ENCODE data around the gene ACOT4.
A peak's percentile ranks its signal among the peaks of the same experiment; 100 is the strongest.
"Not testable (repeated sequence)": the region's sequence is repeated elsewhere in the genome, so short reads cannot be mapped to it uniquely, and the experiment has no call there.

Gene ACOT4, protein sequence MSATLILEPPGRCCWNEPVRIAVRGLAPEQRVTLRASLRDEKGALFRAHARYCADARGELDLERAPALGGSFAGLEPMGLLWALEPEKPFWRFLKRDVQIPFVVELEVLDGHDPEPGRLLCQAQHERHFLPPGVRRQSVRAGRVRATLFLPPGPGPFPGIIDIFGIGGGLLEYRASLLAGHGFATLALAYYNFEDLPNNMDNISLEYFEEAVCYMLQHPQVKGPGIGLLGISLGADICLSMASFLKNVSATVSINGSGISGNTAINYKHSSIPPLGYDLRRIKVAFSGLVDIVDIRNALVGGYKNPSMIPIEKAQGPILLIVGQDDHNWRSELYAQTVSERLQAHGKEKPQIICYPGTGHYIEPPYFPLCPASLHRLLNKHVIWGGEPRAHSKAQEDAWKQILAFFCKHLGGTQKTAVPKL

GRCh38 chr14:73591690-73592449 lies at the start of gene ACOT4:
TSS of gene ACOT4 (plus strand) at chr14:73591873. CDS start at chr14:73591960, 87 bp downstream.
- DNase-seq (ENCODE audit: low spot score), result no peak

- DNase-seq (ENCODE audit: low spot score), result not testable (repeated sequence)
These were observed 48.7 kb upstream of the ACOT4 start for GRCh38 chr14:73542961-73543360.

DNA sequence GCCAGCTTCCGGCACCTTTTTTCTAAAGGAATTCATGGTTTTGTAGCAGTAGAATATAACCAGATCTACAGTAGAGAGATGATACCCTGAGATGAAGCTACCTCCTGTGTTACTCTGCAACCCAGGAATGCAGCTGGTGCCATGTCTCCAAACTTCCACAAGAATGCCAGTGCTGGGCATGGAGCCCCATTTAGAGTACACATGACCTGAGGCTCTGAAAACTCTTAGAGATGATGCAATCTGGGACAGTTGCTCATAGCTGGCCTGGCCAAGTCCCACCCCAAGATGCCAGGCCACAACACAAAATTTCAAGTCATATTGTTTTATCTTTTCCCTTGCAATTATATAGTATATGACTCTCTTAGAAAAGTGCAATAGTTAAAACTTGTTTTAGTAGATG lies 46.3 kb upstream of the ACOT4 start:
- DNase-seq (ENCODE audit: low spot score), result not testable (repeated sequence)

DNA sequence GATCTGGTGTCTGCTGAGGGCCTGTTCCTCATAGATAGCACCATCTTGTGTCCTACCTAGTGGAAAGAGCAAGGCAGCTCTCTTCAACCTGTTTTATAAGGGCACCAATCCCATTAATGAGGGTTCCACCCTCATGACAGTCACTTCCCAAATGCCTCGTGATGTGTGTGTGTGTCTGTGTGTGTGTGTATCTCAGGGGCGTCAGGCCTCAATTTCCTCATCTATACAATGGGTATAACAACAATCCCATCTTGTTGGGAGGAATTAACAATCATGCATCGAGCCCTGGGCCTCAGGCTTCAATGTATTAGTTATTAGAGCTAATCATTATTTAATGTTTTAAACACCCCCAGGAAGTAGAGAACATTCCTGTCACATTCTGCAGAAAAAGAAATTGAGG lies 42.6 kb upstream of the ACOT4 start:
- DNase-seq (ENCODE audit: low spot score), result not testable (repeated sequence)

DNA sequence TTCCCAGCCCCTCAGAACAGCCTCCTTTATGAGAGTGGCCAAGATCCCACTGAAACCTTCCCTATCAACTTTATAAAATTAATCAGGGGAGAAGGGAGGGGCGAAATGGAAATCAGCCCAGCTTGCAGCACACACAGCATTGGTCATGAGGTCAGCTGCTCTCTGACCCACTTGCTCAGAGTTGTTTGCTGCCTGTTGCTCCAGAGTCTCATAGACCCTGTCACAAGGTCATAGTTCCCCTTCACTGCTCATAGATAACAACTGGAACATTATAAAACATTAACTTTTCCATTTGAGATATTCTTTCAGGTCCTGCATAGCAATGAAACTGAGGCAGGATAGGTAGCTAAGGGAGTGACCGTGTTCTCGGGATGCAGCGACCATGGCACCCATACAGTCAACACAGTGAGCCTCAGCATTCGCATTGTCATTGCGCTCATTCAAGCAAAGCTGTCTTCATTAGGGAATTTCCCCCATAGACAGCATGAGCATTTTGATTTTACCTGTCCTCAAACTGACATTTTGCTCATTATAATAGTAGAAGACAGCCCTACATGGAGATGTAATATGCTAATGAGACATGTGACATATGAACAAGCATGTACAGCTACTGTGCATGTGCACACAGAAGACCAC lies 41.7 kb upstream of the ACOT4 start:
- not testable (repeated sequence) for DNase-seq (ENCODE audit: low spot score)

GRCh38 chr14:73553845-73554244 lies 37.8 kb upstream of the ACOT4 start:
- DNase-seq (ENCODE audit: low spot score), result no peak

GRCh38 chr14:73557201-73557600 lies 34.5 kb upstream of the ACOT4 start:
- DNase-seq (ENCODE audit: low spot score), result not testable (repeated sequence)

DNA sequence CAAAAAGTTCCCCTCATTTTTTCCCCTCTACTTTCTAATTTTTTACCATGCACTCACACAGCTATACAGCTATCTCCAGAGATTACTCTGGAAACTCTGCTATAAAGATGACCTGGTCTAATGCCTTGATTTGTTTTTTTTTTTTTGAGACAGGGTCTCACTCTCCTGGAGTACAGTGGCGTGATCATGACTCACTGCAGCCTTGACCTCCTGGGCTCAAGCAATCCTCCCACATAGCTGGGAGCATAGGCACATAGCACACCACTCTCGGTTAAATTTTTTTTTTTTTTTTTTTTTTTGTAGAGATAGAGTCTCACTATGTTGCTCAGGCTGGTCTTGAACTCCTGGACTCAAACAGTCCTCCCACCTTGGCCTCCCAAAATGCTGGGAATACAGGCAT lies 33.4 kb upstream of the ACOT4 start:
- not testable (repeated sequence) for DNase-seq (ENCODE audit: low spot score)

DNA sequence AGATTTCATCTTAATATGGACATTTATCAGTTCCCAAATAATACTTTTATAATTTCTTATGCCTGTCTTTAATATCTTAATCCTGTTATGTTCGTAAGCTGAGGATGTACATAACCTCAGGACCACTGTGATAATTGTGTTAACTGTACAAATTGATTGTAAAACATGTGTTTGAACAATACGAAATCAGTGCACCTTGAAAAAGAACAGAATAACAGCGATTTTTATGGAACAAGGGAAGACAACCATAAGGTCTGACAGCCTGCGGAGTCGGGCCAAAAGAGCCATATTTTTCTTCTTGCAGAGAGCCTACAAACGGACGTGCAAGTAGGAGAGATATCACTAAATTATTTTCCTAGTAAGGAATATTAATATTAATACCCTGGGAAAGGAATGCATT lies 29.4 kb upstream of the ACOT4 start:
- DNase-seq (ENCODE audit: low spot score), result not testable (repeated sequence)

DNA sequence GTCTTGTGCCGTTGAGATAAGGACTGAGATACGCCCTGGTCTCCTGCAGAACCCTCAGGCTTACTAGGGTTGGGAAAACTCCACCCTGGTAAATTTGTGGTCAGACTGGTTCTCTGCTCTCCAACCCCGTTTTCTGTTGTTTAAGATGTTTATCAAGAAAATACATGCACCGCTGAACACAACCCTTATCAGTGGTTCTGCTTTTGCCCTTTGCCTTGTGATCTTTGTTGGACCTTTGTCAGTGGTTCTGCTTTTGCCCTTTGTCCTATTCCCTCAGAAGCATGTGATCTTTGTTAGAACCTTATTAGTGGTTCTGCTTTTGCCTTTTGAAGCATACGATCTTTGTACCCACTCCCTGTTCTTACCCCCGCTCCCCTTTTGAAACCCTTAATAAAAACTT lies 29.0 kb upstream of the ACOT4 start:
- DNase-seq (ENCODE audit: low spot score), result not testable (repeated sequence)

GRCh38 chr14:73566431-73566830 lies 25.2 kb upstream of the ACOT4 start:
- DNase-seq (ENCODE audit: low spot score), result not testable (repeated sequence)

- DNase-seq (ENCODE audit: low spot score), result not testable (repeated sequence)
These were observed 24.7 kb upstream of the ACOT4 start for GRCh38 chr14:73566935-73567334.

- no peak for DNase-seq (ENCODE audit: low spot score)
These were observed 24.3 kb upstream of the ACOT4 start for GRCh38 chr14:73567358-73567757.

DNA sequence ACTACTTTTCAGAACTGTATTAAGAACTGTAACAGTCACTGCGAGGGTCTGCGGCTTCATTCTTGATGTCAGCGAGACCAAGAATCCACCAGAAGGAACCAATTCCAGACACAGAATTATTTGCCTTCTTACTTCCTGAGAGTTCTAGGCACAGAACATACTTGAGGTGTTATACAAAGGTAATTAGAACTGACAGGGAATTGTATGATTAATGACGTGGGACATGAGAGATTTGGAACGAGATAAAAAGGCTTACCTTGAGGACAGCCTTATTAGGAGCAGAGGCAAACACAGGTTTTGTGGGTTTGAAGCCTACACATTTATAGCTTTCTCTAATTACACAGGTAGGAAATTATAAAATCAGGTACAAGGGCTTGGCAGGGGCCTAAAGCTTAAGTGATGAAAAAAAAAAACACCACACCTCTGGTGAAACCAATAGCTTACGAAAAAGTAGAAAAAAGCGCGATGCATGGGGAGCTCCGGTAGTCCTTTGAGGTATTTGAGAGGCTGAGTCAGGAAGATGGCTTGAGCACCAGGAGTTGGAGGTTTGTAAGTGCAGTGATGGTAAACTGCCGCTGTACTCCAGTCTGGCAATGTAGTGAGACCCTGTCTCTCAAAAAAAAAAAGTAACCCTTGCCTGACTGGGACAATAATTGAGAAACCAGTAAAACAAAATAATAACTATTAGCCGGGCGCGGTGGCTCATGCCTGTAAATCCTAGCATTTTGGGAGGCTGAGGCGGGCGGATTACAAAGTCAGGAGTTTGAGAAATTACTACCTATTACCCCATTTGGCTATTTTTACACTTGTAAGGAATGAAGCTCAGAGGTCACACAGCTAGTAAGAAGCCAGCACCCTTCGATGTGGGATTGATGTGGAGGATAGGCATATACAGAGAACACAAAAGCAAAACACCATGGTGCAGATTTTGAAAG lies 23.5 kb upstream of the ACOT4 start:
- no peak for DNase-seq (ENCODE audit: low spot score)

DNA sequence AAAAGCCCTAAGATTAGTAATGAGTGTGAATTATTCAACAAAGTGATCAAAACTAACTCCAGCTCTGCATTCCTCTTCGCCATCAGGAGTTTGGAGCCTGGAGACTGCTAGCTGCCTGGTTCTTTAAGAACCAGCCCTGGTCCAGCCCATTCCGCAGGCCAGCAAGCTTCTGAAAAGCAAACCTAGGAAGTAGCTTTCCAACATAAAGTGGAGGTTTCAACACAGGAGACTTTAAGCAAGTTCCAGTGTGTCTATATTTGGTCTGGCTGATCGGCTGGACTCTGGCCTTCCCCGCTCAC lies 22.8 kb upstream of the ACOT4 start:
- not testable (repeated sequence) for DNase-seq (ENCODE audit: low spot score)

GRCh38 chr14:73569185-73569958 lies 22.3 kb upstream of the ACOT4 start, which contains the start of gene ACOT2:
TSS of gene ACOT2 (plus strand) at chr14:73569213. CDS start at chr14:73569241, 28 bp downstream.
- peak; percentile 71 for DNase-seq (ENCODE audit: low spot score)

DNA sequence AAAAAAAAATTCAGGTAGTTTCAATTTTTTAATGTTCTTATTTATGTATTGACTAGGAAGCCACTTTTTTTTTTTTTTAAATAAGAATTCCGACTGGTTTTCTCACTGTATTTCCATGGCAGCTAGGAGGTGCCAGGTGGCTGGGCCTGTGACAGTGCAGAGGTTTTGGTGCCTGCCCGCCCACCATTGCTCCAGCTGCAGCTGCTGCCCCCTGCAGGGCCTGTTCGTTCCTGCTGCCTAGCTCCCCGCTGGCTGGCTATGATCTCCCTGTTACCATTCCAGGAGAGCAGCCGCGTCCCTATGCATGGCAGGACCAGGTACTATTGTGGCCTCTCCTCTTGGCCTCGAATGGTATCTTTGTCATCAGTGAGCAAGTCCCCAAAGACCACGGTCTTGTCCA lies 20.8 kb upstream of the ACOT4 start:
- peak; percentile 18 for DNase-seq (ENCODE audit: low spot score)

- not testable (repeated sequence) for DNase-seq (ENCODE audit: low spot score)
These were observed 18.6 kb upstream of the ACOT4 start for GRCh38 chr14:73573034-73573433.

DNA sequence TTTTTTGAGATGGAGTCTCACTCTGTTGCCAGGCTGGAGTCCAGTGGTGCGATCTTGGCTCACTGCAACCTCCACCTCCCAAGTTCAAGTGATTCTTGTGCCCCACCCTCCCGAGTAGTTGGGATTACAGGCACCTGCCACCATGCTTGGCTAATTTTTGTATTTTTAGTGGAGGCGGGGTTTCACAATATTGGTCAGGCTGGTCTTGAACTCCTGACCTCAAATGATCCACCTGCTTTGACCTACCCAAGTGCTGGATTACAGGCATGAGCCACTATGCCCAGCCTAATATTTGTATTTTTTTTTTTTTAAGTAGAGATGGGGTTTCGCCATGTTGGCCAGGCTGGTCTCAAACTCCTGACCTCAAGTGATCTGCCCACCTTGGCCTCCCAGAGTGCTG lies 17.9 kb upstream of the ACOT4 start:
- DNase-seq (ENCODE audit: low spot score), result not testable (repeated sequence)

GRCh38 chr14:73574251-73574650 lies 17.4 kb upstream of the ACOT4 start:
- not testable (repeated sequence) for DNase-seq (ENCODE audit: low spot score)

GRCh38 chr14:73576391-73576790 lies 15.3 kb upstream of the ACOT4 start:
- no peak for DNase-seq (ENCODE audit: low spot score)
